IPS DF 4.7 (cell line): ENCODE results near the gene SMCO4.
"Not testable (repeated sequence)": the region's sequence is repeated elsewhere in the genome, so short reads cannot be mapped to it uniquely, and the experiment has no call there.

Experiments
- DNase-seq: peaks from one replicate; pipeline ENCODE4 v3.0.0-alpha.2; 2013; ENCODE audit warnings: low spot score; ENCODE audit errors: extremely low read depth

The SMCO4 gene

DNA sequence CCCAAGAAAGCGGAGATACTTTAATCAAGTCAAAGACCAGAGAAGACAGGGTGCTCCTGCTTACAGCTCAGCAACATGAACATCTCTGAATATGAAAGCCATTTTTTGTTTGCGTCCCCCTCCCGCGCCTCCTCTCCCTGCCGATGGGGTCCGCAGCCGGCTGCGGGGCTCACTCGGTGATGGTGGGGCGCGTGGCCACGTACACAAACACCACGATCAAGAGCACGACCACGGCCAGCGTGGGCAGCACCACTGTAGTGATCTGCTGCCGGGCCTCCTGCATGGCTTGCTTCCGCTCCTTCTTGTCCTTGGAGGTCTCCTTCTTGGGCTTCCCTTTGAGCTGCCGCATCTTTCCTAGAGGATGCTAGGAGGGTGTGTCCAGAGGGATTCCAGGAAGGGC, 64.3 kb downstream of the SMCO4 start:
- DNase-seq: no peak

- peak; percentile 69 for DNase-seq
Measured at GRCh38 chr11:93477684-93478234, 65.4 kb downstream of the SMCO4 start.

GRCh38 chr11:93476796-93477195, 66.4 kb downstream of the SMCO4 start:
- DNase-seq: no peak

- no peak for DNase-seq
Measured at GRCh38 chr11:93474123-93474522, 69.1 kb downstream of the SMCO4 start.

GRCh38 chr11:93468290-93468689, 74.9 kb downstream of the SMCO4 start:
- no peak for DNase-seq

- no peak for DNase-seq
Measured at GRCh38 chr11:93467054-93467453, 76.1 kb downstream of the SMCO4 start.

- DNase-seq: no peak
Measured at GRCh38 chr11:93464927-93465540, 78.2 kb downstream of the SMCO4 start.

- not testable (repeated sequence) for DNase-seq
Measured at GRCh38 chr11:93463666-93464065, 79.5 kb downstream of the SMCO4 start.

DNA sequence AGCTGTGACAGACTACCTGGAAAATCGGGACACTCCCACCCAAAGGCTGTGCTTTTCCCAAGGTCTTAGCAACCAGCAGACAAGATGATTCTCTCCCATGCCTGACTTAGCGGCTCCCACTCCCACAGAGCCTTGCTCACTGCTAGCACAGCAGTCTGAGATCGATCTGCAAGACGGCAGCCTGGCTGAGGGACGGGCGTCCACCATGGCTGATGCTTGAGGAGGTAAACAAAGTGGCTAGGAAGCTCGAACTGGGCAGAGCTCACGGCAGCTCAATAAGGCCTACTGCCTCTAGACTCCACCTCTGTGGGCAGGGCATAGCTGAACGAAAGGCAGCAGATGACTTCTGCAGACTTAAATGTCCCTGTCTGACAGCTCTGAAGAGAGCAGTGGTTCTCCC, 84.9 kb downstream of the SMCO4 start:
- DNase-seq: no peak

DNA sequence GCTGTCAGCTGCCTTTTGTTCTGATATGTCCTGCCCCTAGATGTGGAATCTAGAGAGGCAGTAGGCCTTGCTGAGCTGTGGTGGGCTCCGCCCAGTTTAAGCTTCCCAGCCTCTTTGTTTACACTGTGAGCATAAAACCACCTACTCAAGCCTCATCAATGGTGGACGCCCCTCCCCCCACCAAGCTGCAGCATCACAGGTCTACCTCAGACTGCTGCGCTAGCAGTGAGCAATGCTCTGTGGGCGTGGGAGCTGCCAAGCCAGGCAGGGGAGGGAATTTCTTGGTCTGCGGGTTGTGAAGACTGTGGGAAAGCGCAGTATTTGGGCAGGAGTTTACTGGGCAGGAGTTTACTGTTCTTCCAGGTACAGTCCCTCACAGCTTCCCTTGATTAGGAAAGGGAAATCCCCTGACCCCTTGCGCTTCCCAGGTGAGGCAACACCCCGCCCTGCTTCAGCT, 98.5 kb downstream of the SMCO4 start:
- DNase-seq: peak; percentile 19

- DNase-seq: not testable (repeated sequence)
Measured at GRCh38 chr11:93443232-93443631, 100.0 kb downstream of the SMCO4 start.

DNA sequence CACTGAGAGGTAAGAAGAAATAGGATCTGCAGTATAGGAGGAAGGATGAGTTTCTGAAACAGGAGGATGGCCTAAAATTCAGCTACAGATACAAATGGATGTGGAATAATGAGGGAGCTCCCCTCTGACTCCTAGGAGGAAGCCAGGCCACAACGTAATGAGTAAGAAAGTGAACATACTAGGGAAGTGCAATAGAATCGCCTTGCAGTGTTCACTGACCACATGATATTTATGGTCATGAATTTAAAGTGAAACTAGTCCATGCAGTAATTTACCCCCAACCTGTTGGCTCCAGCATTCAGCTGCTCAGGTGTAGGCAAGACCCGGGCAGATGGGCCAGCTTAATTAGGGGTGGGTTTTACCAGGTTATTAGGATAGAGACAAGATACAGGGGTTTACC, 110.9 kb downstream of the SMCO4 start:
- no peak for DNase-seq
